T-helper 9 cell (primary cell): Measurements from ENCODE around the gene CKMT2.

Experiments
- DNase-seq: peaks from one replicate; pipeline ENCODE4 v3.0.0-alpha.2; 2020

The CKMT2 gene

DNA sequence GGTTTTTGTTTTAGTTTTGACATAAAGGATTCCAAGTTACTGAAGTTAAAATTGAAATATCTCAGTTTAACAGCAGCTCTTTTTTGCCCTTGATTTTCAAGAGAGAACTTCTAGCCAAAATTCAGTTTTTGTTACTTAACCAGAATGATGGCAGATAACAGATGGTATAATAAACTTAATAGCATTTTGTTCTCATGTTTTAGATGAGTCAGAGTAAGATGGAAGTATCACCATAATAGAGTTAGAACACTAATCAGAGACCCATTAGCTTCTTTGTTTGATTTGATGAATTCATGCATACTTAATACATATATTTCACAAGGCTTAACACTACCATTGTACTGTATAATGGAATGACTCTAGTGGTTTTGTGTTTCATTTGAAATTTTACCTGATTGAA lies 80.2 kb downstream of the CKMT2 start:
- DNase-seq: no peak

DNA sequence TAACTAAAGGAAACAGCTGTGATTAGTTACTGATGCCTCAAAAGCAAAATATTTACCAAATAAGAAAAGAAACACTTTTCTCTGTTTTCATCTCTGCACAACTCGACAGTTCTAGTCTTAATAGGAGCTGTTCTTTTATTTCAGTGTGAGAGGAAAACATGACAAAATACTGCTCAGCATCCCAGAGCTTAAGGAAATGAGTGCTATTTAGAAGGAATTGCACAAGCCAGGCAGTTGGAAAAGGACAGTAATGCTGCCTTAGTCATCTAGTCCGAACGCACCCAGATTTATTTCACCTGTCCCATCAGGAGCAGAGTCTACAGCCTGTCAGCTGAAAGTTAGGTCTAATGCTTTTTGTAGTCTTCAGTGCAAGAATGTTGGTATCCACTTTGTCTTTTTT lies 80.6 kb downstream of the CKMT2 start:
- DNase-seq: no peak

DNA sequence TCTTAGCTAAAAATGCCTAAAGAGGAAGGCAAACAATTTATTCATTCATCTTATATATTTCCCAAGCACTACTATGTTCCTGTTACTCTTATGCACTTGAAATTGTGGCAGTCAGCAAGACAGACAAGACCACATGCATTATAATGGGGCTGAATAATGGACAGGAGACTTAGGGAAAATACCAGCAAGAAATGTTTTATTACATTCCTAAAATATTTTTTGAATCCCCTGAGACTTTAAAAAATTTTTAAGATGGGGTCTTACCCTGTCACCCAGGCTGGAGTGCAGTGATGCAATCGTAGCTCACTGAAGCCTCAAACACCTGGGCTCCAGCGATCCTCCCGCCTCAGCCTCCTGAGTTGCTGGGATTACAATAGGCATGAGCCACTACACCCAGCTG lies 81.5 kb downstream of the CKMT2 start:
- no peak for DNase-seq

DNA sequence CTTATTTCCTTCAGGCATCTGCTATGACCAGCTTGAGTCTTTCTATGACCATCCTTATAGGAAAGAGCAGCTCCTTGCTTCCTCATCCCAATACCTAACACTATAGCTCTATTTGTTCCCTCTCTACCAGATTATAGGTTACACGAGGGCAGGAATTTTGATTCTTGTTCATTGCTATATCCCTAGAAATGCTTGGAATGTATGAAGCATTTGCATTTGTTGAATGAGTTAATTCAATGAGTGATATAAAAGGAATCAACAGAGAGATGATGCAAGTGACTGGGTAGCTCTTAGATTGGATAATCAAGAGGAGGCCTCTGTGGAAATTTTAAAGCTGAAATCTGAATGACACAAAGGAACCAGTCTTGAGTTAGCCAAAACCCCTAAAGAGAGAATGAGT lies 82.2 kb downstream of the CKMT2 start:
- no peak for DNase-seq

DNA sequence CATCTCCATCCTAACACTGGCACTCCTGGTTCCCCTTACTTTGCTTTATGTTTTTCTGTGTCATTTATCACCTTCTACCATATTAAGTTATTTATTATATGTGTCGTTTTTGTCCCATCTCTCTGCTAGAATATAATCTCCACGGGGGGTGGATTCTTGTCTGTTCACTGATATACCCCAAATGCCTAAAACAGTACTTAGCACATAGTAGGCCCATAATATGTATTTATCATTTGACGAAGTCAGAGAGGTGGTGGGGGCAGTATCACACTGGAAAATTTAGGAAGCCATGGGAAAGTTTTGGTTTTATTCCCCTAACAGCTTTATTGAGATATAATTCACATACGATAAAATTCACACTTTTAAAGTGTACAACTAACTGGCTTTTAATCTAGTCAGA lies 82.7 kb downstream of the CKMT2 start:
- no peak for DNase-seq
